Gastrocnemius medialis (tissue), 4 donors: Measurements from ENCODE around the gene DIP2C.

Source experiments
- CTCF ChIP-seq, 5 experiments: fragments of 450-650 bp in 3 of 5; fragments of 200-600 bp in 2 of 5; sonication (generic) in 2 of 5; IDR thresholded peaks in 4 of 5; conservative IDR thresholded peaks in 1 of 5; 1 replicate in 4 of 5; 2 replicates in 1 of 5; pipeline ENCODE4 v1.5.1; 2016 to 2019; ENCODE audit warnings: antibody characterized with exemption in 5 of 5, mild to moderate bottlenecking in 3 of 5, moderate library complexity in 3 of 5
- POLR2A ChIP-seq, 2 donors: fragments of 450-650 bp; IDR thresholded peaks; one replicate each; pipeline ENCODE4 v1.6.1; 2017; ENCODE audit warnings: antibody characterized with exemption in 2 of 2, mild to moderate bottlenecking in 2 of 2, moderate library complexity in 2 of 2

GRCh38 chr10:594584-595270 lies 94.7 kb downstream of the DIP2C start:
- TF ChIP-seq CTCF (IDR thresholded peaks at IDR 0.05 in 4 of 5, conservative IDR thresholded peaks at IDR 0.05 in 1 of 5) (no peak), POLR2A (IDR thresholded peaks at IDR 0.05) (no peak)
